Measurements from ENCODE around the gene C6orf62.
"Not testable (repeated sequence)": the region's sequence is repeated elsewhere in the genome, so short reads cannot be mapped to it uniquely, and the experiment has no call there.

DNA sequence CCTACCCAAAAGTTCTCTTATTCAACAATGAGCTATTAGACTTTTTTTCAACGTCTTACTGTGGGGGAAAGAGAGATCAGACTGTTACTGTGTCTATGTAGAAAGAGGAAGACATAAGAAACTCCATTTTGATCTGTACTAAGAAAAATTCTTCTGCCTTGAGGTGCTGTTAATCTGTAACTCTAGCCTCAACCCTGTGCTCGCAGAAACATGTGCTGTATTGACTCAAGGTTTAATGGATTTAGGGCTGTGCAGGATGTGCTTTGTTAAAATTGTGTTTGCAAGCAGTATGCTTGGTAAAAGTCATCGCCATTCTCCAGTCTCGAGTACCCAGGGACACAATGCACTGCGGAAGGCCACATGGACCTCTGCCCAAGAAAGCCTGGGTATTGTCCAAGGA, 57.2 kb downstream of the C6orf62 start:
- TF ChIP-seq POLR2A (IDR thresholded peaks at IDR 0.05; ENCODE audit: low read depth, low read length); TAF1 (IDR thresholded peaks at IDR 0.05; ENCODE audit: borderline replicate concordance, low read depth, low read length); POLR2AphosphoS5 (IDR thresholded peaks at IDR 0.05; ENCODE audit: low read depth, low read length): not testable (repeated sequence)

All from GM12892 (cell line).